ENCODE measurements around the gene NBEA.

NBEA gene

DNA sequence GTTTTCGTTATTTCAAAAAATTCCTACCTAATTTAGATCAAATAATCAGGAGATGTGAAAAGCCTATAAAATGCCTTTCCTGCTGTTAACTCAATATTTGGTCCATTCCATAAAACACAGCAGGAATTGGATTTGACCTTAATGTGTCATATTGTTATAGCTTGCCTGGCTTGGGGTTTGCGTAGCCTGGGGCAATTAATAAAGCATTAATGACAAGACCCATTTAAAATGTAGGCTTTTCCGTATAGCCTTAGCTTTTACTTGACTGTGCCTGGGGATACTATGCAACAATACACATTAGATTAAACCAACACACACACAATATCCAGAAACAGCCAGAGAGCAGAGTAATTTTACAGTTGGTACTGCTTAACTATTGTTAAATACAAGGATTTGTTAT lies 651.6 kb downstream of the NBEA start:
- no peak for DNase-seq (ENCODE audit: low read depth)

DNA sequence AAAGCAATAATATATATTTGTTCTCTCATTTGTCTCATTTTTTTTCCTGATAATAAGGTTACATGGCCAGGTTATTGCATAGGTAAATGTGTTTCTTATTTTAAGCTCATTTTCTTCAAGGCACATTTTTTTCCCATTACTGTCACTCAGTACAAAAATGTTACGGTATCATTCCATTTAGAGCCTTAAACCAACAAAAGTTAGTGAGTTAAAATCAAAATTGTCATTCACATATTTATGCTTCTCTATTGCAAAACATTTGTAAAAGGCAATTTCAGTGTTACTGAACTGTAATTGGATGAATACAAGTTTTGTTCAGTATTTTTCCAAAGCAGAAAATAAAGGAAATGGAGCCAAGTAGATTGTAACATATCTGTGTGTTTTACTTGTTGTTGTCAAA lies 652.0 kb downstream of the NBEA start:
- no peak for DNase-seq (ENCODE audit: low read depth)

DNA sequence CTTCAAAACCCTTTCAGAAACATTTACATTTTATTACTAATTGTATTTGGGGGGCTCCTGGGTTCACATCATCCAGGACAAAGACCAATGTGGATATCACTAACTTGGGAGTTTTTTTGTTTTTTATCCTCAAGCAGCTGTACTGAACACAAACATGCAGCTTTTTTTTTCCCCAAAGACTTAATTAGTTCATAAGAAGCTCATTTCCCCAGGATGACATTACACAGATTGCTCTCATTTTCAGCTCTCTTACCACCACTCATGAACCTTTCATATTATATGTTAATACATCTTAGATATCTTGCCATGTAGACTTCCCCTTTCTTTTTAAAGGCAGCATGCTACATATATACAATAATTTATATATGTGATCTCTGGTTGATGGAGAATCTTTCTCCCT lies 653.1 kb downstream of the NBEA start:
- DNase-seq (ENCODE audit: low read depth): no peak

DNA sequence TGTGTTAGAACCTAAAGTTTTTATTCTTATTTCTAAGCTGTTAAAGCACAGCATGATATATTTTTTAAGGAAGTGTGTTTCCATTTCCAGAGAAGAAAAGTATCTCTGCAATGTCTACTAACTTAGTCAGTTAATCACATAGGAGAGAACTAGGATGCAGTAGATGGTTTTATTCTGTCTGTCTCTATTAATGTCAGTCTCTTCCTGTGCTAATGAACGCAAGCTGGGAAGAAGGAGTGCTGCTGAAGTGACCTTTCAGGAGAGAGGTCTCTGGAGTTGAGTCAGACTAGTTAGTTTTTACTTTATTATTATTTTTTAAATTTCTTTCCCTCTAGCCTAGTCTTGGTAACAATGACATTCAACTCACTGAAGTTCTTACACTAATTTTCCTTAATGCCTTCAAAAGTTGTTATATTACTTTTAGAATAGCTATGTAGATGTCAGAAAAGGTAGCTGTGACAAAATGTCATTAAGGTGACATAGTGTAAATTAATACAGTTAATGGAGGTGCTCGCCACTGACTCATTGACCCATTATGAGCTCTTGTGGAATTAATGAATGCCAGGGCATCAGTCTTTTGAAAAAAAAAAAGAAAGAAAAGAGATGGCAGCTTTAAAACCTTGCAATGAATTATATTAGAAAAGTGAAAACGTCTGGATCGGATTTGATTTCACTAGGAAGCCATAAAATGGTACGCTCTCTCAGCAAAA lies 654.4 kb downstream of the NBEA start:
- DNase-seq (ENCODE audit: low read depth): no peak

DNA sequence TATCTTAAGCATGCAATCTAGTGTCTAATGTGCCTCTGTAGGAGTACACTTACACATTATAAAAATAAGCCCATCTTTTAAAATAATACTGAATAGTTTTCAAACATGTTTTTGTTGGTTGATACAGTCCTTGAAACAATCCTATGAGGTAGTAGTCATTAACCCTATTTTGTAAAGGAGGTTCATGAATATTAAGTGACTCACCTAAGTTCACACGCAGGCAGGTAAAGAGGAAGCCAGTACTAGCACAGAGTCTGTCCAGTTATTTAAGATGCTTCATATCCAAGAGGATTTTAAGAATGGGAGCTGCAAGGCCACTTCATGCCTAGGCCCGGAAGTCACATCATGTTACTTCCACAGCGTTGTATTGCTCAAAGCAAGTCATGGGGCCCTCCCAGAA lies 655.4 kb downstream of the NBEA start:
- DNase-seq (ENCODE audit: low read depth): no peak

DNA sequence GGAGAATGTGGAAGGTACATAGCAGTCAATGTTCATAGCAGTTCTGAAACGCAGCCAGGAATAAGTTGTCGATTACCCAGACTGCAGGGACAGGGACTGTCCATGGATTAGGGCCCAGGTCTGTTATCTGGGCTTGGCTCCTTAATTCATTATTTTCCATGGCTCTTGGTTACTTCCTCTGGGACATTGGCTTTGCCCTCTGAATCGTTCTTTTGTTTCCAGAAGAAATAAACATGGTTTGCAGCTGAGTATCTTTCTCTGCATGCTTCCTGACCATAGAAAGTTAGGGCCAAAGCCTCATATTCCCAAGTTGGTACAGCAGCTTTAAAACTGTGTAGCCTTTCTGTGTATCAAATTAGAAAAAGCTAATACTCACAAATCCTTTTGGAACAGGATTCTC lies 656.2 kb downstream of the NBEA start:
- DNase-seq (ENCODE audit: low read depth): no peak

DNA sequence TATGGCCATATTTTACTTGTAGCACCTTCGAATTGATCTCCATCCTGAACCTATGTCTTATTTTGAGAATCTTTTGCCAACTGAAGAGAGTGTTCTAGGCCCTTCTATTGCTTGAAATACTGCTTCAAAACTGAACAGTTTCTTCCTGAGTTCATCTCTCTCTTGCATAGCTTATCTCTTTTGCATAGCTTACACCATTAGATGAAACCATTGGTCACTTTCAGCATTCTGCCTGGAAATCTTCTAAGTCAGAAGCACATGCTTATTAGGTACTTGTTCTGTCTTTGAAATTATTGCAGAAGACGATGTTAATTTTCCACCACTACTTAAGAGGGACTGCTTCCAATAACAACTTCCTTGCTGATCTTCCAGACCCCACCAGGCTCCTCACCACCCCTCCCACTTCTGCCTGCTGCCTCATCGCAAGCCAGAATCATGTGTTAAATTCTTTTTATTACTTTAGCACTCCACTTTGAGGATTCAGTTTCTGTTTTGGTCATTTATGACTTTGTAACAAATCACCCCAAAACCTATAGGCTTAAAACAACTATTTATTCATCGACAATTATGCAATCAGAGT lies 656.8 kb downstream of the NBEA start:
- no peak for DNase-seq (ENCODE audit: low read depth)

DNA sequence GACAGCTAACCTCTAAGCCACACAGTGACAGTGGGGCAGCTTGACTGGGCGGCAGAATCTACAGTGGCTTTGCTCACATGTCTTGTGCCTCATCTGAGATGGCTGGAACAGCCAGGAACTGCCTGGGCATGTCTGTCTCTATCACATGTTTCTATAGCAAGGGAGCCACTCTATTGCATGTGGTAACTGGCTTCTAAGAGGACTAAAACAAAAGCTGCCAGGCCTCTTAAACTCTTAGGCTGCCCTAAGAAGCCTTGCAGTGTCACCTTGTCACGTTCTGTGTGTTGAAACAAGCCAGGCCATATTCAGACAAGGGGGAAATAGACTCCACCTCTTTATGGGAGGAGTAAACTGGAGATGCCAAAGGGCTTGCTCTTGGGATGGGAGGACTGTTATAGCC lies 657.3 kb downstream of the NBEA start:
- no peak for DNase-seq (ENCODE audit: low read depth)

DNA sequence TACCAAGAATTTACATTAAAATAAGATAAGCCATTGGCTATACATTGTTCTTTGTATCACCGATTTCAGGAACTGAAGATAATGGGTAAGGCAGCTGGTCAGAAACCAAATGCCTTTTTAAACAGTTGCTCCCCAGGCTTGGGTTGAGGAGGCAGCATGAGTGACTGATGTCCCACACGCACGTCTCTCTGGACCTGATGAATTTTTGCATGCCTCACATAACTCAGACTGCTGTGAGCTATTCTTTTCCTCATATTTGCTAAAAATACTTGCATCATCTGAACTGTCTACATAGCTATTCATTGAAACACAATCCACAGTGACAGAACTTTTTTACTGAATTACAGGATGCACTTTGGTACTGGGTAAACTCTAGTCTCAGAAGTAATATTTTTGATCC lies 658.1 kb downstream of the NBEA start:
- DNase-seq (ENCODE audit: low read depth): no peak

DNA sequence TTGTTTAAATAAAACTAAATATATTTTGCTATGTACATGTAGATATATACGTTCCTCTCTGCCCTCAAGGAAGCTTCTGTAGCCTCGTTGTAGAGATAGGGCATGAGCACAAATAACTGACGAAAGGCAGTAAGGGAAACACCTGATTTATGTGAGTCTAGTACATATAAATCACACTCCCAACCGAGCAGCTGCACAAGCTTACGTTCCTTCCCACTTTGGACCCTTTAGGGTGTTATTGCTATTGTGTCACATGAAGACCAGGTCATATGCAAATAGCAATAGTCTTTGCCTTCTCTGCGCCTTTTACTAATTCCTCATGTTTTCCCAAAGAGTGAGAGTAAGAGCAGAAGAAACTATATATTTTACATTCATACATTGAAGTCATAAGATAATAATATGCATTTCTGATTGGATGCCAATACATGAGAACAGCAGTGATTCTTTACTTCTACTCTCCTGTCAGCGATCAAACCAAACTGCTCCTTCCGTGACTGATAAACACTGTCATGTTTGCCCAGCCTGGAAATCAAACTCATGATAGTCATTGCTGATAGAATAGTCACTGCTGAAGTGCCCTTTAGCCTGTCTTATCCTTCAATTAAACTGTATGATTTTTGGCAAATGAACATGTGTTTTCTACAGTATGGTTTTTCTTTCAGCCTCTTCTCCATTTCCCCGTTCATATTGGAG lies 661.7 kb downstream of the NBEA start:
- no peak for DNase-seq (ENCODE audit: low read depth)

DNA sequence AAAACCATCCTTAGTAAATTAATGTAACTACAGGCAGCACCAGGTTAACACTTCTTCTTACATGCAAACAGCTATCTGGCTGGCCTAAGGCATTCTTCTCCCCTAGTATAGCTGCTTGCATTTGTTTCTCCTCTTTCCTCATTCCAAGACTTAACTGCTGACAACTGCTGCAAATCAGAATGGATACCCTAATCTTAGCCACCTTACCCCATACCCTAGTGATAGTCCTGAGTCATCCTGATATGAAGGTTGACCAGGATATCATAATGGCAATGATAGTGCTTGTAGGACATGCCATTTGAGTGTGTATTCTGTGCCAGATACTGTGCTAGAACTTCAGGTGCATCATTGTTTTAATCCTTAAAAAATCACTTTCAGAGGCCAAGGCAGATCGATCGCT lies 672.6 kb downstream of the NBEA start:
- no peak for DNase-seq (ENCODE audit: low read depth)

DNA sequence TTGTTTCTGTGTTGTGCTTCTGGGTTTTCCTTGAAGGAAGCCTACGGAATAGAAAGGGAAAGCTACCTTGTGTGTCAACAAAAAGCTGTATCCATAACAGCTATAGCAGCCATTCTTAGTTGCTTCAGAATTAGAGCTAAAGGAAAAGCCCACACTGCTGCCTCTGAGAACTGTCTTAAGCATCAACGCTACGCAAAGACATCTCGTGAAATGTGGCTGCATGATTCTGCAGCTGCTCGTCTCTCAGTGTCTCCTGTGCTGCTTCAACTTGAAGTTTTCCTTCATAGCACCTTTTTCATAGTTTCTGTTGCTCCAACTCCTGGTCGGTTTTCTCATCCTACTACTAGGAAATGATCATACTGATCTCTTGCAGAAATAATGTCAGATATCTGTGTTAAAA lies 675.4 kb downstream of the NBEA start:
- no peak for DNase-seq (ENCODE audit: low read depth)

DNA sequence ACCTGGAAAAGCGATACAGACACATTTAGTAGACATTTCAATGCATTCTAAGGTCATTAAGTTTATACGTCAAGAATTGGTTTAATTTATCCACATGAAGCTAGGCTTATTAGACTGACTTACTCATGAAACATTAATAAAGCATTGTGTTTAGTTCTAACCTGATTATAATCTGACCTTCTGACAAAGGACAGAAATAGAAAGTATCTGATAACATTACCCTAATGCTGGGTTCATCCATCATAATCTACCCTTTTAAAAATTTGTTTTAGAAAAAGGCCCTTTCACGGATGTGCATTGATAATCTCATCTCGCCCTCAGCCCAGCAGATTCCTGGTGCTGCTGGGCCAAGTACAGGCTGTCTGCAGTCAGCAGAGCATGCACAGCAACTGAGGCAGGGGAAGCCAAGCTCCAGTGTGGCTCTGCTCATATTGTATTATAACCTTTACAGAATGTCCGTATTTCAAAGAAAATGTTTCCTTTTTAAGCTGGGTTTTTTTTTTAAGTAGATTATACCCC lies 676.6 kb downstream of the NBEA start:
- DNase-seq (ENCODE audit: low read depth): no peak

DNA sequence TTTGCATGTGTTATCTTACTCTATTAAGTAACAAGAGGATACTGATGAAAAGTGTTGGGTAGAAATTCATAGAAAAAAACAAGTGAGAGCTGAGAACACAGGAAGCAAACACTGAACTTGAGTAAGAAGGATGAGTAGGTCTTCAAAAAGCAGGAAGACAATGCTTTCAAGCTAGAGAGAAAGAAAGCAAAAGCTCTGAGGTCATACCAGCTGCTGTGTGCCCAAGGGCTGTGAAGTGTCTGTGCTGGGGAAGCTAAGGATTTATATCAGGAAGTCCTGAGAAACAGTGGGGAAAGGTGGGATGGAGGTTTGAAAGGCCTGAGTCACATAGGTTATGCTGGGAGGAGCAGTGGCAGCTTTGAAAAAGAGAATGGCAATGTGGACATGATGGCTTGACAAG lies 679.9 kb downstream of the NBEA start:
- no peak for DNase-seq (ENCODE audit: low read depth)

DNA sequence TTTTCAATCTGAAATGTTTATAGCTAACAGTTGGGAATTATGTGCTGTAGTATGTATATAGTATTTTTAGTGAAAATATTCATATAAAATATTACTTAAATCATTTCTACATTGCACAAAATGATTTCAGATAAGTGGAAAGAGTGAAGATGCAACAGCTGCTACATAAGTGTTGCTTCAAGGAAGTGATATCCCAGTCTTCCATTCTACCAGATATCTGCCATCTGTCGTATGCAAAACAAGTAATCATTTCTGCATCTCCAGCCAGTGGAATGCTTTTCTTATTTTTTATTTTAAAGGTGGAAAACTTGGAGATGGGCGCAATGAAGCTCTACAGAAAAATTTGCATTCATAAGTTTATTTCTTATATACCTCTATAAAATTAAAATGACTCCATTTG lies 687.0 kb downstream of the NBEA start:
- no peak for DNase-seq (ENCODE audit: low read depth)

DNA sequence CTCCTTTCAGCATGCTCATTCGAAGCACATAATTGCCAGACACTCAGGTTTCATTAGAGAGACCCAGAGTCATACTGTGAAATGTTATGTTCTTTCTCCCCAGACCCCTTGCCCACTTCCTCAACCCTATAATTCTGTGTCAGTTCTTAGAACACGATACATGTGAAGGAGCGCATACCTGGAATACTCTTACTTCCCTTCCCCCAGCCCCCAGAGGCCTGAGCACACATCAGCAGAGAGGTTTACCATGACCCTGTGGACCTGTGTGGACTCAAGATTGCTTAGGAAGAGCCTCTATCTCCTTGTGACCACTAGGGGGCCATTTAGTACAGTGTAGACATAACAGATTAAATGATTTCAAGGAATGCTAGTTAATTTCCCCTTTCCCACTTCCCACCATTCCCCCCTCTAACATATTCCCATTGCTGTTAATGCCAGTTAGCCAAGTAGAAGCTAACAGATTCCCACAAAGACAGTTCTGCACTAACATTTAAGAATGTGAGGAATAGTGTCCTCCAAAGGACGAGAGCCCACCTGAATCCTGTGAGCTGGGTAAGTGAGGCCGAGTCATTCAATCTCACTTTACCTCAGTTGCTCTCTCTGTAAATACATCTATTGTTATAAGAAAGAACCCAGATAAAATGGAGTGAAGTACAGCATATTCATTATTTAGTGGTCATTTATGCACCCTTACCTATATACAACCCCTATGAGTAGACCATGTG lies 688.6 kb downstream of the NBEA start:
- peak; percentile 51 for DNase-seq (ENCODE audit: low read depth)

DNA sequence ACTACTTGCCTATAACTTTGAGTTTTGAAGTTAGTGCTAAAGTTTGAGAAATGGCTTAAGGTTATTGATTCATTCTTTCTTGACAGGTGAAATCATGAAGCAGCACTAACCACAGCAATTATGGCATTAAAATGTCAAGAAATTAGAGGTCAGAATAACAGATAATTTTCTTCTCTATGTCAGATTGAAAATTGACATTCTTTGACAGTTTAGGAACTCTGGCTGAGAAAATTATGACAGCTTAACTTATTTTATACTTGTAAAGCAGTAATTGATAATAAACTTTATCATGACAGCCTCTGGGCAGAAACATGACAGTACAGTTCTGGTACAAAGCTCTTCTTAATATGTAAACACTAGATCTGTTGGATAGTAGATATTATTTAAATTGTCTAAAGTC lies 689.6 kb downstream of the NBEA start:
- DNase-seq (ENCODE audit: low read depth): no peak

DNA sequence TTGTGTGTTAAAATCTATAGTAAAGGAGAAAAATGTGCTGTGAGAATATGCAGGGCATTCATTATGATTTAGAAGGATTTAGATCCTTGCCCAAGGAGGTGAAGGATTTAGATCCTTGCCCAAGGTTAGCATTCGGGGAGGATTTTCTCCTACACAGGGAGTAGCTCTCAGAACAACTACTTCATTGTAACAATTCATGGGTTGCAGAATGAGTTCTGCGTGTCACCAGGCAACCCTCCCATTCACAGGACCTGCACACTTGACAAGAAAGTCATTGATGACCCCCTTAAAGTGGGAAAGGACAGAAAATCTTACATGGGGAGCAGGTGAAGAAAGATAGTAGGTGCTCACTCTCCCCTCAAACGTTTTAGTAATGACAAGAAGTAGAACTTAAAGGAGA lies 701.6 kb downstream of the NBEA start:
- DNase-seq (ENCODE audit: low read depth): no peak

DNA sequence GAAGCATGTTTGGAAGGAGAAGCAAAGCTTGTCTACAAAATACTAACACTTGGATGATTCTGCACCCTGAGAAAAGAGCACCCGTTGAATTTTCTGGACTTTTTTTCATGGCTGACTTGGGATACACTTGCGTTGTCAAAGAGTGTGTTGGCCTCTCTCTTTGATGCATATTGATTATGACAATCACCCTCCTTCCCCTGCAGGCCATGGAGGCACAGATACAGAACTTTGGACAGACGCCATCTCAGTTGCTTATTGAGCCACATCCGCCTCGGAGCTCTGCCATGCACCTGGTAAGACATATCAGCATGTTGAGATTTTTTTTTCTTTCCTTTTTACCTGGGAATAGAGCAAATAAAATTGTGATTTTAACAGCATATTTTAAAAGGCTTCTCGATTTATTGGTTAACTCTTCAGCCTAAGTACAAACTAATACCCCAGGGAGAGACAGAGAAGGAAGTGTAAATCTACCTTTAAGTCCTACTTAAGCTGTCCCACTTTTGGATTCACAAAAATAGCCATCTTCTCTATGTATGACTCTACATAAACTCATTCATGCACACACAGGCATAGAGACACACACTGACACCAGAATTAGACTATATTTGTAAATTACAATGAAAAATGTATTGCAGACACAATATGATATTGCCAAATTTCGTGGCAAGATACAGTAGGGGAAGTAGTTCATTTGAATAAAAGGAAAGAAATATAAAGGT lies 704.1 kb downstream of the NBEA start:
- no peak for DNase-seq (ENCODE audit: low read depth)

DNA sequence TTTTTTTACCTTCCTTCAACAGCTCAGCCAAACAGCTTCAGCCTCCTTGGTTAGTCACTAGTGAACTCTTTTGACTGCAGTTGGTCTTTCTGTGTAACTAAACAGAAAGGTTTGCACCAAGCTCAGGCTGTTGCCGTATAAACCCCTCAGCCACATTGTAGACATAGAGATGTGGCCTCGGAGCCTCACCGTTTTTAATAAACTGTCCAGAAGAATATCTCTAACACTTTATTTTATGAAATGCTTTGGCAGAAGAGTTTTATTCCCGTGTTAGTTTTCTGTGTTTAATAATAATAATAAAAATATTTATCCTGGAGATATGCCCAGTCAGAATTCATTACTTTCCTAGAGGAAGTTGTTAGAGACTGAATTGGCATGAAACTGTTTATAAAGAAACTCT lies 706.1 kb downstream of the NBEA start:
- DNase-seq (ENCODE audit: low read depth): peak; percentile 4

DNA sequence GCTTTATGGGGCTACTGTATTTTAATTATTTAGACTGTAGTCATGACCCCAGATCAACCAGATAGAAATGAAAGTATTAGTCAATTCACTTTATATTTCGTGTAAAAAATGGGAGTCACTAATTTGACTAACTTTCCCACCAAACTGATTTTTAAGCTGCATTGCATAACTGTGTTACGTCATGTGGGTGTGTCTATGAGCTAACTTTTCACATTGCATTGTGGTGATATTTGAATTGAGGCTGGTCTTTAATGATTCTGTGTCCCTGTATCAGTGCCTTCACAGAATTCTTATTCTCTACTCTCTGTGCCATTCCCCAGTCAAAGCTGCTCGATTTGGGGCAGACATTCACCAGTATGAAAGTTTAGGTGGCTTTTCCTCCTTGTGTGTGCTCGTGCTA lies 707.1 kb downstream of the NBEA start:
- DNase-seq (ENCODE audit: low read depth): no peak

DNA sequence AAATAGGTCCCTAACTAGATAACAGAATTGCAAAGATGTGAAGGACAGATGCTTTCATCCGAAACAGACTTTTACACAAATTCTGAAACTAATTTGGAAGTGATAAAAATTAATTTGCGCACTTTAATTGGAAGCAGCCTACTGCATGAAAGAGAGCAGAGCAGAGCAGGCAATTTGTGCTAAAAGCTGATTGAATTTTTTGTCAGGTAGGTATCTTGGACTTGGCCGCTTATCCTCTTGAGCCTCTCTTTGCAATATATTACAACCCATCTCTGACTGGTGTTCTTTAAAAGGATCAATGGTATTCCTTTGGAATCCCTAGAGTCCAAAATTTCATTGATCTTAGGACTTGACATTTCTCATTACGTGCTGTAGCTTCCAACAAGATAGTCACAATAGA lies 717.7 kb downstream of the NBEA start:
- no peak for DNase-seq (ENCODE audit: low read depth)
